ENCODE results near the gene BEX4.

GRCh38 chrX:103250977-103251376 is 36.1 kb downstream of the BEX4 start:
- no peak for TF ChIP-seq POLR2AphosphoS5 (IDR thresholded peaks at IDR 0.05)
- TF ChIP-seq CTCF (IDR thresholded peaks at IDR 0.05), result no peak
- TF ChIP-seq EP300 (IDR thresholded peaks at IDR 0.05; ENCODE audit: low read depth), result no peak
- no peak for TF ChIP-seq POLR2A (IDR thresholded peaks at IDR 0.05)

Measured in transverse colon (tissue), 4 donors.